Stimulated activated CD8-positive, alpha-beta memory T cell treated with anti-CD3 and anti-CD28 coated beads, Interleukin-12 subunit alpha, Interleukin-12 subunit beta, amount 100 ng/mL, for 24 hours (primary cell): ENCODE data around the gene MGAT3.
"Not testable (repeated sequence)": the region's sequence is repeated elsewhere in the genome, so short reads cannot be mapped to it uniquely, and the experiment has no call there.

ENCODE experiments used
- DNase-seq: peaks from one replicate; pipeline ENCODE4 v3.0.0-alpha.2; 2020; ENCODE audit errors: extremely low read depth

MGAT3 gene

DNA sequence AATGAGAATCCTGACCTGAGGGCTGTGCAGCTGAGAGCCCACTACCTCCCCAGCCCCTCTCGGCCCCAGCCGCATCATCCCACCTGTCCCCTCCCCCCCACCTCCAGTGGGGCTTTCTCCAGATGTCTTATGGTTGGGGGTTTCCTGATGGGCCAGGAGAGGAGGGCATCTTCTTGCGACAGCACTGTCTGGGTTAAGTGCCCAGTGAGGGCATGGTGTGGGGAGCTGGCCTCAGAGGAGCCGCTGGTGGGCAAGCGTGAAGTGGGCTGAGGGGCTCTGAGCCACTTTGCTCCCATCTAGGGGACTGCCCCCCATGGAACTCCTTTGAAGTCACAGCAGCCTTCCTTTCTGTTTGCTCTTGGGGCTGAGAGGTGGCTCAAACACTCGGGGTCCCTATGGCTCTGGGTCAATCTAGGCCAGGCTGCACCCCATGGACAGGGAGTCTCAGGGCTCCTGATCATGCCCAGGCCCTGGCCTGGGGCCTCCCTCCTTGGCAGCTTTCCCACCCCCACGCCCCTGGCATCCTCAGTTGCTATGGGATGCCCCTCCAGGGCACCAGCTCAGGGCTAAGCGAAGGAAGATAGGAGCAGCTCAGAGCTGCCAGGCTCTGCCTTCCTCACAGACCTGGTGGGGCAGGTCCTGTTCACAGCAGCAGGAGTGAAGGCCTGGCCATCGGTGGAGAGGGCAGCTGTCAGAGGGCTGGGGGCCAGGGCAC is 34.3 kb downstream of the MGAT3 start:
- DNase-seq = no peak

DNA sequence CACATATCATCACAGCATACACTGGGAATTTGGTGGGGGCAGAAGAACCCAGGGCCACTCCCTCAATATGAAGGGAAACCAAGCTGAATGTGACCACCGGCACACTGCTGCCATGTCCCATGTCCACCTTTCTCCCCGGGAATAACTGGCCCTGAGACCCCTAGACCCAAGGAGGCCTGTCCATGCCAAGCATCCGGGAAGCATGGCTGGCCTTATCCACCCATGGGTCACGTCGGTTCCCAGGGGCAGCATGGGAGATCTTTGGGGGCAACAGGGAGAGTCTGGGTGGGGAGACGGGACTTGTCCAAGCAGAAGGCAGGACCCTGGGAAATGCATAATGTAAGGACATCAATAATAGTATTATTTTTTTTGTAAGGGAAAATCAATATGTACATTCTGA is 34.9 kb downstream of the MGAT3 start:
- no peak for DNase-seq

DNA sequence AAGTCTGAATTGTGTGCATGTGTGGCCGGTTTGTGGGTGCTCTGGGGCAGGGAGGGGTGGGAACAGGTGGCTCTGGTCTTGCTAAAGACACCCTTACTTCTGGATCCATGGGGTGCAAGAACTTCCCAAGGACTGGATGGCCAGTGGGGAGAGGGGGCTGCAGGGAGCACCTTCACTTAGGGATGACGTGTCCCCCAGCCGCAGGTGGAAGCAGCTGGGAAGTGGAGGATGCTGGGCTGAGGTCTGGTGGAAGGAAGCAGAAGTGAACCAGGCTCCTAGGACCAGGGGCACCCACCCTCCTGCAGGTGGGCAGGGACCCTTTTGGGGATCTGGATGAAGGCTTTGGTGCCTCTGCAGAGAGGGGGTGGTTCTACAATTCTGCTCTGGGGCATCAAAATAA is 35.4 kb downstream of the MGAT3 start:
- DNase-seq = no peak

DNA sequence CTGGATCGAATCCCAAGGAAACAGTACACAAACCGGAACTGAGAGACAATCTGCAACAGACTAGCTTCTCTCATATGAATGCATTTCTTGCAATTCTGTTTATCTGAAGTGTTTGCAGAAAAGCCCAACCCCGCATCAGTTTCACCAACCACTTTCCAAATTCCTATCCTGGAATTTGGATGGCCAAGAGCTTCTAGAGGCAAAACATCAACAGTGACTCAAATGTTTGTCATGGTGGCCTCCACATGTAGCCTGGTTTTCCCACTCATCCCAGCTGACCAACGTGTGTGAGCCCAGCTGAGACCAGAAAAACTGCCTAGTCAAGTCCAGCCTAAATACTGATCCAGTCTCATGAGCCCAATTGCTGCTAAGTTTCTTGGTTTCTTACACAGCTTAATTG is 36.9 kb downstream of the MGAT3 start:
- no peak for DNase-seq

DNA sequence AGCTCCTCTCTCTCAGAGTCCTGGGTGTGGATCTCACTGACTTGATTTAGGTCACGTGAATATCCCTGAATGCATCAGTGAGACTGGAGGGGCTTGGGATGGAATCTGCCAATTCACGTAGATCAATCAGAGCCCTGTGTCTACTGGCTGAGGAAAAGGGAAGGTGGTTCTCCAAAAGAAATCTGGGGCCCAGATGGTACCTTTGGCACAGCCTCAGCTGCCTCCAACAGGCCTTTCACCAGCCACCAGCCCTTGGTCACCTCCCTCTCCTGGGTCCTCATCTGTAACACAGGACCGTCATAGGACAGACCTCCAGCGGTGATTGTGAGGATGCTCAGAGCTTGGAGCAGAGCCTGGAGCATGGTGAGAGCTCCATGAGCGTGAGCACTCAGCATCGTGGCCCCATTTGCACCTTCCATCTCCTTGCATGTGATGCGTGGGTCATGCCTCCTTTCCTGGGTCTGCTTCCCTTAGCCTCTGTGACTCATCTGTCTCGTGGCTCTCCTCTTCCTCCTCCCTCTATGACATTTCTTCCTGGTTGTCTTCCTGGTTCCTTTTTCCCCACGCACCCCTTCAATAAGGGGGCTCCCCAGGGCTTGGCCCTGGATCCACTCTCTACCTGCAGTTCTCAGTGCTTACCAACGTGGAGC is 37.8 kb downstream of the MGAT3 start:
- DNase-seq = no peak

DNA sequence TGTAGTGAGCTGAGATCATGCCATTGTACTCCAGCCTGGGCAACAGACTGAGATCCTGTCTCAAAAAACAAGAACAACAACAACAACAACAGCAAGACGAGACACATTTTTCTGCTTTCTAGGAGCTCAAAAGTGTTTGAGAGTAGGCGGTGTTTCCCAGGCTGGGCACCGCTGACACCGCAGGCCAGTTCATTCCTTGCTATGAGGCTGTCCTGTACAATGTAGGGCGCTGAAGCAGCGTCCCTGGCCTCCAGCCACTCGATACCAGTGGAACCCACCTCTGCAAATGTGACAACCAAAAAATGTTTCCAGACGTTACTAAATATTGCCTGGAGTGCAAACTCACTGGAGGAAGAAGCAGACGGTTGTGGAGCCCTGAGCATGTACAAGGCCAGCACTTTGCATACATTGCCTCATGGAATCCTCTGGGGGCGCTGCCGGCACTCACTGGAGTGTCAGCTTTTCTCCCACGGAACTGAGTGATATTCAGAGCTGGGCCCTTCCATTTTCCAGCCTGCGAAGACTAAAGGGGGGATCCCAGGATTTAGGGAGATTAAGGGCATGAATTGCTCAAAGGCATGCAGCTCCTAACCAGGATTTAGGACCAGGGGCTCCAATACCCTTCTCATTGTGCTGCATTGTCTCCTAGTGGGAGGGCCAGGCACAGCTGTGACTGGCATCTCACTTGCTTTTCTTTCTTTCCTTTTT is 39.5 kb downstream of the MGAT3 start:
- DNase-seq = no peak

DNA sequence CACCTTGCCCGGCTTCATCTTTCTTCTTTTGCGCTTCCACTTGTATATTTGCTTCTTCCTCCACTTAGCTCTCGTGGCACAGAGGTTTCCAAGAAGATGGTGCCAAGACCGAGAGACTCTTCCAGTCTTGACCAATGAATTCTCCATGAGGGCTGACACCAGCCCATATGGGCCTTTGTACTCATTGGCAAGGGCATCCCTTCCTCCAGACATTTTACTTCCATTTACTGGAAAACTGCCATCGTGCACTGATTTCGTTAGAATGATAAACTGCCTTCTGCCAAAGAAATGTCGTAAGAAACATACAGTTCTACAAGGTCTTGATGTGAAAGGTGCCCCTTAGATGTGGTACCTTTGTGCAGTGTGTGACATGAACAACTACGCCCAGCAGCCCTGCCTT is 40.6 kb downstream of the MGAT3 start:
- no peak for DNase-seq

DNA sequence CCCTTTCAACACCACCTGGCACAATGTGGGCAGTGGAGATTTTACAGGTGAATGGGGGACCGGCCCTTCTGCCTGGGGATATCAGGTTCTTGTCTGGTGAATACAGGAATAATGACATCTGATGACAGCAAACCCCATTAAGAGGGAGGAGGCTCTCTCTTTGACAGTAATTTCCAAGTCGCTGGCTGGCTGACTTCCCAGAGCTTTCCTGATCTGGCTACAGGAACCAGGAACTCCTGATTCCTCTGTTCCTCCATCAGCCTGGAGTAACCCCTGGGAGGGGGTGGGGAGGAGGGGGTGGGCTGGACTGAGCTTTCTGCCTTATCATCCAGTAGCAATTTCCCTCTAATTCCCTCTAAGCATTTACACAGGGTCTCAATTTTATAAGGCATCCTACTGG is 41.6 kb downstream of the MGAT3 start:
- no peak for DNase-seq

DNA sequence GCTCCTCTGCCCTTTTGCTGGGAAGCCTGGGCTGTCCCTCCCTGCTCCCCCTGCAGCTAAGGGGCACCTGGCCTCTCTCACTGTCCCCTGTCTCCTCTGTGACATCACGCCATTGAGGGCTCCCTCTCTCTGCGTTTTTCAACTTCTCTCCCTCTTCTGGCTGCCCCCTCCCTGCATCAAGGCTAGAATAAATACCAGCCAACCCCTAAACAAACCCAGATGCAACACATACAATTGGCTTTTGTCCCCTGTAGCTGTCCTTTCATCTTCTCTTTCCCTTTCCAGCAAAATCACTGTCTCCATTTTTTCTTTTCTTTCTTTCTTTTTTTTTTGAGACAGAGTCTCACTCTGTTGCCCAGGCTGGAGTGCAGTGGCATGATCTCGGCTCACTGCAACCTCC is 42.0 kb downstream of the MGAT3 start:
- DNase-seq = no peak

DNA sequence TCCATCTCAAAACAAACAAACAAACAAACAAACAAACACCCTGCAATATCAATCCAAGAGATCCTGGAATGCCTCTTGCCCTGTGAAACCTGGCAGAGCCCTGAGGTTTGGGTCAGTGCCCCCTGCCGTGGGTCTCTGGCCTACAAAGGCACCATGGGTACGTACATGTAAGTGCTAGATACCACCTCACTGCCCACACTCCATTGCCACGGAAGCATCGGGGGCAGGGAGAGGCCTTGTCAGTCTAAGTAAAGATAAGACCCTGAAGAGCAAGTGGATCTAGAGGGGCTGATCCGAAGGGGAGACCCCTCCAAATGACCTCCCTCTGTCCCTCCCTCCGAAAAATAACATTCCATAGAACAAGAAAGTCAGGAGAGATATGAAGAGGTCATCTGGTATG is 43.3 kb downstream of the MGAT3 start:
- no peak for DNase-seq

DNA sequence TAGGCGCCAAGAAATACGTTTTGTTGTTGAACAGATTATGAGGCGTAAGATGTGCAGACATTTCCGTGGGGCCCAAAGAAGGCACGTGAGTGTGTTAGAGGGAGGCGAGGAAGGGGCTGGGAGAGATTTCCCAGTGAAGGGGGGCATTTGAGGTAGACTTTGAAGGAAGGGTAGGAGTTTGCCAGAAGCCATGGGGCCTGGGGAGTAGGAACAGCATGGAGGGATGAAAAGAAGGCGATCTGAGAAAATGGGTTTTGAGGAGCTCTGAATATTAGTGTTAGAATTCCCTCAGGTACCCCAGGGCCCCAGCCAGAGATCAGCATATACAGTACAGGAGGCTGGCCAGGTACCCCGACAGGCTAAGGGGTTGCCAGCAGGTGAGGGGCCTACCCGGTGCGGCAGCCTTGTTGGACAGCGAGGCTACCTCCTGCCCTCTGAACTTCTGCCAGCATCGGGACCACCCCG is 44.9 kb downstream of the MGAT3 start:
- DNase-seq = no peak

DNA sequence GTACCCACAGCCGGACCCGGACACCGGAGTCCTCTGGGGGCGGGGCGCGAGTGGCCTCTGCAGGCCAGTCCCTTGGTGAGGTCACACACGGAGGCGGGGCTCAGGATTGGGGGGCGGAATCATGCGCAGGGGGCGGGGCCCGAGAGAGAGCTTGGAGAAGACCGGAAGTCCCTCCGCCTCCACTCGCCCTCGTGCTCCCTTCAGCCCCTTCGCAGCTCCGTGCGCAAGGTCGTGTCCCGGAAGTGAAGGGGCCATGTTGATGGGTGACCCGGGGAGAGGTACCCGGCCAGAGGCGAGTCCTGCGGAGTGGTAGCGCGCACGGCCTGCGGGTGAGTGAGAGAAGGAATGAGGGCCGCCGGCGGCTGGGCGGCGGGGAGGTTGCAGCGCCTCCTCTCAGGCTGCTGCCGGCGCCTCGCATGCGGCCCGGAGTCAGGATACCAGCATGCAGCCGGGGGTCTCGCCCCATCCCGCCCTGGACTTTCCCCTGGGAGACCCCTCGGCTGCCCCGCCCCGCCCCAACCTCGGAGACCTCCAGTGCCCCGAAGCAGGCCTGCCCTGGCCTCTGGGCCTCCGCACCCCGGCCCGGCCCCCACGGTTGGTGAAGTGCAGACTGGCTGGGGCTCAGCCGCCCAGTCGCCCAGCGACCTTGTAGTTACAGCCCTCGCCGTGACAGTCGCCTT is 45.4 kb downstream of the MGAT3 start, which contains the start of gene MIEF1:
MIEF1 (plus strand) TSS at position 182 of the 680 bp plus-strand sequence. CDS start 9,005 bp downstream, outside the sequence.
- DNase-seq = peak; percentile 80

DNA sequence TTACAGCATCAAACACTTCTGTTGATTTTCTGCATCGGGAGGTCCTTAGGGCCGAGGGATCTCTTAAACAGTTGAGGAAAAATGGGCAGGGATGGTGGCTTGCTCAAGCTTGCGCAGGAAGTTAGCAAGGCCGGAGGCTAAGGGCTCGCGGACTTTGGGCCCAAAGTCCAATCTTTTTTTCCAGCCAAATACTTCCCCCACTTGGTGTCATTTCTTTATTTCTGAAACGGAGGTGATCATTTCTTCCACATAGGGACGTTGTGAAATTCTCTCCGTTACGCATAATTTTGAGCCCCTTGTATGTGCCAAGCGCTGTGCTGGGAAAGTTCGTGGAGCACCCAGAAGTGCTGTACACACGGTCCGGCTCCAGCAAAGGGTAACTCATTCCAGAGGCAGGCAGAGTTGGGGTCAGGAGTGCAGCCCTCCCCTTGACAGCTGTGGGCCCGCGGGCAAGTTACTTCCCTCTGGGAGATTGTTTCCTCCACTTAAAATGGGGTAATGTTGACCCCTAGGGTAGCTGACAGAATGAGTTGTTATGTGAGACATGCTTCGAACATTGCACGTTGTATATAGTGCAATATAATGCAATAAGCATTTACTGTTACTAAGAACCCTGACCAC is 46.1 kb downstream of the MGAT3 start:
- no peak for DNase-seq

DNA sequence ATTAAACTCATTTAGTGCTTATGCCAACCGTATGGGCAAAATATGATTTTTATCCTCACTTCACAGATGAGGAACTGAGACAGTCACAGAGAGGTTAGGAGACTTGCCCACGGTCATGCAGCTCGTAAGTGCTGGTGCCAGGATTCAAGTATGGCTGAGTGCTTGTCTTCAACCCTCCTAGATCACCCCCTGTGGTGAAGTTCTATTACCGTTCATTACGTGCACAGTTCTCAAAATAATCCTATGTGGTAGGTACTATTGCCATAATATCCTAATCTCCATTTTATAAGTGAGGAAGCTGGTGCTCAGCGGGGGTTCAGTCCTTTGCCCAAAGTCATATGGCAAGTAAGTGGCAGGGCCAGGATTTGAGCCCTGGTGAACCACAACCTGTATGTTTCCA is 46.8 kb downstream of the MGAT3 start:
- no peak for DNase-seq

DNA sequence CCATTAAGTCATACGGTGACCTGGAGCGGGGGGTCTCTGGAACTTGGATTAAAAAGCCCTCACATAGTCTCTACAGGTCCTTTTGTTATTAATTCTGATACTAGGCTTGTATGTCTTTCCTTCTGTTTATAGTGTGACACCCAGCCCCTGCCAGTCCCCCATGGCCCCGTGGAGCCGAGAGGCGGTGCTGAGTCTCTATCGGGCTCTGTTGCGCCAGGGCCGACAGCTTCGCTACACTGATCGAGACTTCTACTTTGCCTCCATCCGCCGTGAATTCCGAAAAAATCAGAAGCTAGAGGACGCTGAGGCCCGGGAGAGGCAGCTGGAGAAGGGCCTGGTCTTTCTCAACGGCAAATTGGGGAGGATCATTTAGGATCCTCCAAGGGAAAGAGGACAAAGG is 47.3 kb downstream of the MGAT3 start:
- DNase-seq = no peak

DNA sequence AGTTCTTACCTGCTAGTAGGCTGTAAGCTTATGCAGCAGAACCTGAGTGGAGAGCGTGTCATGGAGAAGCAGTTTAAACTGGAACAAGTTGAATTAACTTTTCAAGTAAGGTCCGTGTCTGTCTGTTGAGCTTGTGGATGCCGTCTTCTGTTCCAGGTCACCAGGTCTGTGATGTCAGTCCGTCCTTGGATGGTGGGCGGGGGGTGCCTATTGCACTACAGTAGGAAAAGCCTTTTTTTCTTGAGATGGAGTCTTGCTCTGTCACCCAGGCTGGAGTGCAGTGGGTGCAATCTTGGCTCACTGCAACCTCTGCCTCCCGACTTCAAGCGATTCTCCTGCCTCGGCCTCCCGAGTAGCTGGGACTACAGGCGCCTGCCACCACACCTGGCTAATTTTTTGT is 50.2 kb downstream of the MGAT3 start:
- DNase-seq = not testable (repeated sequence)

DNA sequence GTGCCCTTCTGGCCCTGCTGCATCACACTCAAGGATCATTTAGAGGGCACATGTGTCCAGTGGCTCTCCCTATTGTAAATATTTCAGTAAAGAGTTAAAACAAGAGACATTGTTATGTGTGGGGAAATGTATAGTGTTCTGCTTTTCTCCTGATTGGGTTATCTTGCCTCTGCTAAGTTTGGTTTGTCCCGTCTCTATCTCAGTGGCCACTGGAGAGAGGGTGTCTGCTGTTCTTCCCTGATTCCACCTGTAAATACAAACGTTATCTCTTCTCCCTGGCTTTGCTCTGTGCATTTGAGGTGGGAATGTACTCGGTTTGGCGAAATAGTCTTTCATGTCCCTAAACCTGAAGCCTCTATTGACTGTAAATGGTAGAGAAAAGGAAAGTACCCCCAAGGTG is 51.6 kb downstream of the MGAT3 start:
- DNase-seq = no peak

DNA sequence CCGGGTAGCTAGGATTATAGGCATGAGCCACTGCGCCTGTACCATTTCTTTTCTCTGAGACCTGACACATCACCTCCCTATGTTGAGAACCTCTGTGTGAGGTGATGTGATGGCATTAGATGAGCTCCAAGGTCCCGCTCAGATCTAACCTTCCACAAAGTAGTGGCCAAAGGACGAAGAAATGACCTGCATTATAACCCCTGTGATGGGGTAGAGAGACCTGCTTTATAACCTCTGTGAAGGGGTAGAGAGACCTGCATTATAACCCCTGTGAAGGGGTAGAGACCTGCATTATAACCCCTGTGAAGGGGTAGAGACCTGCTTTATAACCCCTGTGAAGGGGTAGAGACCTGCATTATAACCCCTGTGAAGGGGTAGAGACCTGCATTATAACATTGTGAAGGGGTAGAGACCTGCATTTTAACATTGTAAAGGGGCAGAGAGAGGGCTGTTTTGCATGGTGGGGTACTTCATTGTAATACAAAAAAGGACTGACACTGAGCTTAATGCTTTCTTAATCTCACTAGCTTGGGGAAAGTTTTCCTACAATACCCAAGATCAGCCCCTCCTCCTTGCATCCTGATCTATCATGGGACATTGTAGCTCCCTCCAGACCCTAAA is 53.8 kb downstream of the MGAT3 start:
- DNase-seq = no peak

DNA sequence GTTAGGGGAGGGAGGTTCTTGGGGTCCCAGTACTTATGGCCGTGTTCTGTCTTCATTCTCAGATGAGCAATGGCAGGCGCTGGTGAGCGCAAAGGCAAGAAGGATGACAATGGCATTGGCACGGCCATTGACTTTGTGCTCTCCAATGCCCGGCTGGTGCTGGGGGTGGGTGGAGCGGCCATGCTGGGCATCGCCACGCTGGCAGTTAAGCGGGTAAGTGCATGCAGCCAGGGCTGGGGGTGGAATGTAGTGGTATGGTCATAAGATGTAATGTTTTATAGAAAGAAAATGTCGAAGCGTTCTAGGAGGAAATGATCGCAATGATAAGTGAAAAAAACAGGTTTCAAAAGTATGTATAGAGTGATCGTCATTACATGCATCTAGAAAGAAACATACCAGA is 54.4 kb downstream of the MGAT3 start:
- no peak for DNase-seq

DNA sequence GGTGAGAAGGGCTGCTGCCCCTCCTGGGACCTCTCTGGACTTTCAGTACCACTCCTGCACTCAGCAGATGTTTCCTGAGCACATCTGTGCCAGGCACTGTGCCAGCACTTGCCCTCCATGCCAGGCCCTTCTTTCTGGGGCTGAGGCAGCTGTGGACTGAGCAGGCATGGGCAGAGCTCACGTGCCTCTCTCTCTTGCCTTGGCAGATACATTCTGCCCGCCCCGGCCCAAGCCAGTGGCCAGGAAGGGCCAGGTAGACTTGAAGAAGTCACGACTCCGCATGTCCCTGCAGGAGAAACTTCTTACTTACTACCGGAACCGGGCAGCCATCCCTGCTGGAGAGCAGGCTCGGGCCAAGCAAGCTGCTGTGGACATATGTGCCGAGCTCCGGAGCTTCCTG is 55.2 kb downstream of the MGAT3 start:
- no peak for DNase-seq

DNA sequence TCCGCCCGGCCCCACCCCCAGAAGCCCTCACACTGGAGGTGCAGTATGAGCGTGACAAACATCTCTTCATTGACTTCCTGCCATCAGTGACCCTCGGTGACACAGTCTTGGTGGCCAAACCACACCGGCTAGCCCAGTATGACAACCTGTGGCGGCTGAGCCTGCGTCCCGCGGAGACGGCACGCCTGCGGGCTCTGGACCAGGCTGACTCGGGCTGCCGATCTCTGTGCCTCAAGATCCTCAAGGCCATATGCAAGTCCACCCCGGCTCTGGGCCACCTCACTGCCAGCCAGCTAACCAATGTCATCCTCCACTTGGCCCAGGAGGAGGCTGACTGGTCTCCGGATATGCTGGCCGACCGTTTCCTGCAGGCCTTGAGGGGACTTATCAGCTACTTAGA is 57.0 kb downstream of the MGAT3 start:
- DNase-seq = no peak
